ENCODE results near the gene OTX1.

GRCh38 chr2:63044362-63045327 lies 6.0 kb upstream of the OTX1 start:
- TF ChIP-seq CTCF (IDR thresholded peaks at IDR 0.05) (no peak), POLR2A (IDR thresholded peaks at IDR 0.05) (no peak)
